Ureter (tissue), 1 donor: ENCODE measurements around the gene PBRM1. TPM values are rescaled to one million over a fixed set of nuclear protein-coding genes. Genes with fewer than 3 reads are reported as not detected.

Experiments used
- DNase-seq: peaks from one replicate; pipeline ENCODE4 v3.0.0-alpha.2; 2020; ENCODE audit warnings: low spot score
- total RNA-seq: library from RNA; stranded (reverse); gene quantifications from one replicate; pipeline ENCODE4 v1.2.4, GENCODE V29; 2023
- donor health status: DM: yes; HTN: yes; CAD: no.

Gene PBRM1
- total RNA-seq, 1 donor from 2014 or later, result 82.3 TPM

DNA sequence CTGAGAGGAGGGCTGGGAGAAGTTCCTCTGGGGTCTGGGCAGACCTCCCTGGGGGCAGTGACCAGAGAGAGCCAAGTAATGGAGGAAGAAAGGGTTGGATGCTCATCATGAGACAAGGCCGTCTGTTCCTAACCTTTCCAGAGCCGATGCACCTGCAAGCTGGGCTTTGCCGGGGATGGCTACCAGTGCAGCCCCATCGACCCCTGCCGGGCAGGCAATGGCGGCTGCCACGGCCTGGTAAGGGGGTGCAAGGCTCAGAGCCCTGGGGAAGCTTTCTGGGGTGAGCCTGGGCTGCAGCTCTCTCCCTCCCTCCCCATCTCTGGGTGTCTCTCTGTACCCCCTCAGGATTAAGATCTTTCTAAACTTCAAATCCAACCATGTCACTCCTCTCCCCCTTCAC is 174.2 kb downstream of the PBRM1 start:
- DNase-seq, result no peak

DNA sequence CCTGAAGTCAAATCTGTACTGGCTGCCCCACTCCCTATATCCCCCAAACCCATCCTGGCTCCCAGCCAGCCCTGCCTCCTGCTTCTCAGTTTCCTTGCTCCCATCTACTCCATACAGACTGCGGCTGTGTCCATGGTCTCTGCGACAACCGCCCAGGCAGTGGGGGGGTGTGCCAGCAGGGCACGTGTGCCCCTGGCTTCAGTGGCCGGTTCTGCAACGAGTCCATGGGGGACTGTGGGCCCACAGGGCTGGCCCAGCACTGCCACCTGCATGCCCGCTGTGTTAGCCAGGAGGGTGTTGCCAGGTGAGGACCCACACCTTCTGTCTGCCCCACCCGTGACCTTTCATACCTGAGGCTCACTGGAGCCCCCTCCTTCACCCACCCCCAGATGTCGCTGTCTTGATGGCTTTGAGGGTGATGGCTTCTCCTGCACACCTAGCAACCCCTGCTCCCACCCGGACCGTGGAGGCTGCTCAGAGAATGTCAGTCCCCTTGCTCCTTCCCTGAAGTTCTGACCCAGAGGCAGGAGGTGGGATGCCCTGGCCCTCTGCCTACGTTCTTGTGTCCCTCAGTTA is 175.9 kb downstream of the PBRM1 start:
- no peak for DNase-seq

DNA sequence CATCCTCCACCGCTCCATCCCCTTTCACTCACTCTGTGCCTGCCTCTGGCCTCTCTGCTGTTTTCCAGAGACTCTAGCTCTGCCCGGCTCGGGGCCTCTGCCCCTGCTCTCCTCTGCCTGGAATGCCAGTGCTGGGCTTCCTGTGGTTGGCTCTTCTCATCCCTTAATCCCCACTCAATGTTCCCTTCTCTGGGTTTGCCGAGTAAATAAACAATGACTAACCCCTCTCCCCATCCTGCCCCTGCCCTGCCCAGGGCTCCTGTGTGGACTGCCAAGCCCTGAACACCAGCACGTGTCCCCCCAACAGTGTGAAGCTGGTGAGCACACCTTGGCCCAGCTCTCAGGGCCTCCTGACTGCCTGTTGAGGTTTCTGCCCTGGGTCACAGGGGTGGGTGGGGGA is 178.4 kb downstream of the PBRM1 start:
- DNase-seq, result no peak

DNA sequence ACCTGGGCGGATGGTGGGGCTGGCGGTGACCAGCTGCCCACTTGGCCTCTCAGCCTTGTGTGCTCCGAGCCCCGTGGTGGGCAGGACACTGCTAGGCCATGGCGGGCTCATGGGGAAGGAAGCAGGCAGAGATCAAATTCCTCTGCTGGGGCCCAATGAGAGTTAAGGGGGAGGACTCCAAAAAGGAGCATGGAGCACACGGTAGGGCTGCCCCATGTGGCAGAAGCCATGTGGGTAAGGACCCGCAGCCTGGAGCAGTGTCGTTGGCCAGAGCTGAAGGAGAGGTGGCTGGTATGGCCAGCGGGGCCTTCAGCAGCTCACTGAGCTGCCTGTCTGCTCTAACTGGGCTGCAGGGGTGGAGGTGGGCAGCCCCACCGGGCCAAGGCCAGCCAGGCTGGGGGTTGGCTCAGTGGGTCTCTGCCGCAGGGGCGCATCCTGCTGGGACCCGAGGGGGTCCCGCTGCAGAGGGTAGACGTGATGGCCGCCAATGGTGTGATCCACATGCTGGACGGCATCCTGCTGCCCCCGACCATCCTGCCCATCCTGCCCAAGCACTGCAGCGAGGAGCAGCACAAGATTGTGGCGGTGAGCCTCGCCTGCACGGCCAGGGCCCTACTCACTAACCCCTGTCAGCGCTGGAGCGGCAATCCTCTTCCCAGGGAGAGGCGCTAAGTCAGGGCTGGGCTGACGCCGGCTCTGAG is 179.3 kb downstream of the PBRM1 start:
- DNase-seq, result no peak

DNA sequence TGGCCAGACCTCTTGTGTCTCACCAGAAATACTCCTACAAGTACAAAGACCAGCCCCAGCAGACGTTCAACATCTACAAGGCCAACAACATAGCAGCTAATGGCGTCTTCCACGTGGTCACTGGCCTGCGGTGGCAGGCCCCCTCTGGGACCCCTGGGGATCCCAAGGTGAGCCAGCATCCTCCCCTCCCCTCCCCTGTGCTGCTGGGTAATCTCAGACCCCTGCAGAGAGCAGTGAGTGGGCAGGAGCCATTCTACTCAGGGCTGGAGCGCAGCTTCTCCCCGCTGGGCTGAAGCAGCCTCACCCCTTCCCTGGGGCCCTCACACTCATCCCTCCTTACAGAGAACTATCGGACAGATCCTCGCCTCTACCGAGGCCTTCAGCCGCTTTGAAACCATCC is 180.7 kb downstream of the PBRM1 start:
- DNase-seq, result no peak

DNA sequence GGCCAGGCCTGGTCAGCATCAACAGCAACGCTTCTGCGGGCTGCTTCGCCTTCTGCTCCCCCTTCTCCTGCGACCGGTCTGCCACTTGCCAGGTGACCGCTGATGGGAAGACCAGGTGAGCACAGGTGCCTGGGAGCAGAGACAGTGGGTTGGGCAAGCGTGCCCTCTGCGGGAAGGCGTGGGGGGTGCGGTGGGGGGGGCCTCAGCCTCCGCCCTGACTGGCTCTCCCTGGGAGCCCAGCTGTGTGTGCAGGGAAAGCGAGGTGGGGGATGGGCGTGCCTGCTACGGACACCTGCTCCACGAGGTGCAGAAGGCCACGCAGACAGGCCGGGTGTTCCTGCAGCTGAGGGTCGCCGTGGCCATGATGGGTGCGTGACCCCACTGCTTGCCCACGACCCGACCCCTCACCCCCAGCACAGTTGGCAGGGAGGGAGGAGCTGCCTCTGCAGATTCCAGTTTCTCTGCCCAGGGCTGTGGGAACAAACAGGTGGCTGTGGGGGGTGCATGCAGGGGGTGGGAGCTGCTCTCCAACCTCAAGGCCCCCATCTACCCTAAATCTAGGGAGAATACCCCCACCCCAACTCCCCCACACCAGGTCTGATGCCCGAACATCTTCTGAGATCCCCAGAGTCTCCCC is 181.8 kb downstream of the PBRM1 start:
- no peak for DNase-seq

DNA sequence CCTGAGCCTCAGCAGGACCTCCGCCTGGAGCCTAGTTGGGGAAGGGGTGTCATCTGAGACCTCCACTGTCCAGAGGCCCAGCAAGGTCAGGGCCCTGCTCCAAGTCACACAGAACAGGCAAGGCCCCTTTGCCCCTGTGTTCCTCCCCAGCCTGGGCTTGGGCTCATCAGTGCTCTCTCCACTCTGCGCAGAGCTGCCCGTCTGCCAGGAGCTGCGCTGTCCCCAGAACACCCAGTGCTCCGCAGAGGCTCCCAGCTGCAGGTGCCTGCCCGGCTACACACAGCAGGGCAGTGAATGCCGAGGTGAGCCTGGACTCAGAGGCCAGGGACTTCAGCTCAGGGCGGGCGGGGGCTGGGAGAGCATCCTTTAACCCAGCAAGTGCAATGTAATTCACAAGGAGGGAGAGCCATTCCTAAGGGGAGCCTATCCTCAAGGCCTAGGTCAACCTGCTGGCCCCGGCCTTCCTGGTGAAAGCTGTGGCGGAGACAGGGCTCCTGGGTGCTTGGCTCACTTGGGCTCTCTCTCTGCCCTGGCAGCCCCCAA is 182.8 kb downstream of the PBRM1 start:
- DNase-seq, result no peak

DNA sequence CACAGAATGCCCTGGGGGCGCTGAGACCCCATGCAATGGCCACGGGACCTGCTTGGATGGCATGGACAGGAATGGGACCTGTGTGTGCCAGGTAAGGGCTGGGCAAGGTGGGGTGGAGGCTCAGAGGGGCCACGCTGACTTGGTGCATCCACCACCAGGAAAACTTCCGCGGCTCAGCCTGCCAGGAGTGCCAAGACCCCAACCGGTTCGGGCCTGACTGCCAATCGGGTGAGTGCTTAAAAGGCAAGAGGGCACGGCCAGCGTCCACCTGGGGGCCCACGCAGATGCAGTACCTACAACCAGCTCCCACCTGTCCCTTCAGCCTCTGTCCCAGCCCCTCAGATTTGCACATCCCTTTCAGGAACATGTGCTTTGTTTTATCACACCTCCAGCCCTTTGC is 183.7 kb downstream of the PBRM1 start:
- no peak for DNase-seq

DNA sequence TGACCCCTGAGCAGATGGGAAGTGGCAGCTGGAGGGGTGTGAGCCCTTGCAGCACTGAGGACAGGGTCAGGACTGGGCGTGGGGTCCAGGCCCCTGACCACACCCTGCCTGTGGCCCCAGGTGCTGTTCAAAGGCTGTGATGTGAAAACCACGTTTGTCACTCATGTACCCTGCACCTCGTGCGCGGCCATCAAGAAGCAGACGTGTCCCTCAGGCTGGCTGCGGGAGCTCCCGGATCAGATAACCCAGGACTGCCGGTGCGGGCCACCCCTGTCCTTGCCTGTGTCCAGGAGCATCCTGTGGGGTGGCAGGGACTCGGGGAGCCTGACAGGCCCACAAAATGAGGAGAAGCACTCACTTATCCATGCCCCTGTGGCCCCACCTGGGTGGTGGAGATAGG is 184.7 kb downstream of the PBRM1 start:
- DNase-seq, result no peak

DNA sequence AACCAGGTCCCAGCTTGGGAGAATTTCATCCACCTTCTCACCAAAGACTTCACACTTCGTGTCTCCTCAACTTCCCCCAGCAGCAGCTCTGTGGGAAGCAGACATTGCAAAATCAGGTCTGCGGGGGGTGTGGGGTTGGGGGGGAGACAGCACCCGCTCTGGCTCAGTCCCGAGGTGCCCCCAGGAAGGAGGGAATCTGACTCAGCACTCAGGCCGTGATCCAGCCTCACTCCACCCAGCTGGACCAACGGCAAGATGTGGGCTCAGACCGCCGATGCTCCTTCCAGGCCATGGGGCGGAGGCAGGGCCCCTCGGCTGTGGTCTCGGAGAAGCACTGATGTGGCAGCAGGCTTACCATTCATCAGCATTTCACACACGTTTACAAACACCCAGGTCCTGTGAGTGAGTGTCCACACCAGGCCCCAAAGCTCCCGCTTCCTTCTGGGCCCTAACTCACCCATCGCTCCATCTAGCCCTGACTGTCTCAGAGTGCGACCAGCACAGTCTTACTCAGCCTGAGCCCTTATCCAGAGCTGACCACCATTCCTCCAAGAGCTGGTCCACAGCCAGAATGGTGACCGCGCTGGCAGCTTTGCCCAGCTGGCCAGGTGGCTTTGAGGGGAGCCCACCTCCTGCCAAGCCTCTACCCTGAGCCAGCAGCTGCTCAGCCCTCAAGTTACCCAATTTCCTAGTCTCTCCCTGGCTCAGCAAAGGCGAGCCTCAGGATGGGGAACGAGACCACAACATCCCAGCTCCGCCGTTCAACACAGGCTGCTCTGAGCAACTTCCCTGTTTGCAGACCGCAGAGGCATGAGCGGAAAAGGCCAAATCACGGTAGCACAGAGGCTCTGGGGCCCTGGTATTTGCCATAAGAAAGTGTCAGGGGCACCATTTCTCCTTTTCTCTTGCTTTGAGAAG is 187.3 kb downstream of the PBRM1 start:
- DNase-seq, result no peak

DNA sequence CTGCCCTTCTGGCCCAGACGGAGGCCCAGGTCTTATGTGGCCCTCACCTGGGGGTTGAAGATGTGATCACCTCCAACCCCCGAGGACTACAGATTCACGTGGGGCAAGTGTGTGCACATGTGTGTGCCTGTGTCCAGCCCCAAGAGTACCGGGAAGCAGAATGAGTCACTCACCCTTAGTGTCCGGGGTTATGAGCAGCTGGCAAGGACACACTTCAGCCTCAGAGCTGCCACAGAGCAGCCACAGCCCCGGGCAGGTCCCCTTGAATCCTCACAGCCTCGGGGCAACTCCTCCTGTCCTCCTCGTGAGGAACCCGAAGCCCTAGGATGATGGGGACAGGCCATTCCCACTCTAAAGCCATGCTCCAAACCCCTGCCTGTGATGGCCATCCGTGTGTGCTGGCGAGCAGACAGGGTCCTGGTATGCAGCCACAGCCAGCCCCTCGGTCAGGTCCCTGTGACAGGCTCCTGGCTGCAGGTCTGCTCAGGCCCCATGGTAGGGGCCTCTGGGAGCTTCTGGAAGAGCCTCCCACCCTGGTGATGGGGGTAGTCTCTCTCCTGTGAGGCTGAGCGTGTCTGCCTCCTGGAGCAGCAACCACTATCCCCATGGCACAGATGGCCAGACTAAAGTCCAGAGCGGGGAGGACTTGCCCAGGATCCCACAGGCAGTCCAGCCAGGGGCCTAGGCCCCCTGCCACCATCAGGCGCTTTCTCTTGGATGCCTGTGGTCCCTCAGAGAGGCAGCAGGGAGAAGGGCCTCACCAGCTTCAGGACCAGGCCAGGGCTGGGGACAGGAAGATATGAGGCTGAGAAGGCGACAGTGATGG is 189.7 kb downstream of the PBRM1 start:
- DNase-seq, result no peak

Other genes starting within 250 kb of the PBRM1 start
- gene SEMA3G, start 240.8 kb downstream of the PBRM1 start, total RNA-seq, result 7.5 TPM
- gene TNNC1, start 231.9 kb downstream of the PBRM1 start, total RNA-seq, result 9.4 TPM
- gene NISCH, start 230.3 kb downstream of the PBRM1 start, total RNA-seq, result 140 TPM
- 191 TPM for gene STAB1, start 190.6 kb downstream of the PBRM1 start, total RNA-seq
- gene NT5DC2, start 152.1 kb downstream of the PBRM1 start, total RNA-seq, result 54.9 TPM
- 27.2 TPM for gene UQCC5, start 149.3 kb downstream of the PBRM1 start, total RNA-seq
- 174 TPM for gene GNL3, start 119 bp upstream of the PBRM1 start, total RNA-seq
- gene GLT8D1, start 19.9 kb upstream of the PBRM1 start, total RNA-seq, result 52.3 TPM
- 125 TPM for gene SPCS1, start 20.2 kb upstream of the PBRM1 start, total RNA-seq
- gene NEK4, start 85.0 kb upstream of the PBRM1 start, total RNA-seq, result 36.3 TPM
- not detected for gene ITIH1, start 91.7 kb upstream of the PBRM1 start, total RNA-seq
- gene ITIH3, start 108.9 kb upstream of the PBRM1 start, total RNA-seq, result 4.6 TPM
- gene ITIH4, start 144.8 kb upstream of the PBRM1 start, total RNA-seq, result 37.1 TPM
- gene MUSTN1, start 149.1 kb upstream of the PBRM1 start, total RNA-seq, result 15.9 TPM
- 35.7 TPM for gene STIMATE, start 211.6 kb upstream of the PBRM1 start, total RNA-seq